Muscle of back (tissue), 13 donors: Measurements from ENCODE around the gene CSH2. TPM values are rescaled to one million over a fixed set of nuclear protein-coding genes. Genes with fewer than 3 reads are reported as not detected.
"Not testable (repeated sequence)": the region's sequence is repeated elsewhere in the genome, so short reads cannot be mapped to it uniquely, and the experiment has no call there.

Source experiments
- DNase-seq, 3 donors: peaks; one replicate each; pipeline versions ENCODE4 v3.0.0 to v3.0.0-alpha.2; 2013
- long read RNA-seq, 9 donors: transcript quantifications; one replicate each; lab custom pipeline, GENCODE V29; 2026
- polyA plus RNA-seq, 10 donors: library from polyadenylated mRNA; unstranded; fragments of 120-200 nt; gene quantifications; one replicate each; pipeline ENCODE4 v1.2.1, GENCODE V29; 2013; ENCODE audit not compliant: insufficient read length in 10 of 10

The CSH2 gene
- polyA plus RNA-seq, result 10 to 100 TPM in 2 of 10 donors, 1 to 10 TPM in 7, not detected in 1; 1.2 to 27.5 (median 5.8) TPM
- long read RNA-seq, donor 1, partial matches to known transcripts, result 0 of 5 reads
- long read RNA-seq, donor 1, other reads (novel, unspliced or antisense), result 0 of 5 reads
- long read RNA-seq, donor 2, result 0 reads
- long read RNA-seq, donor 3, result 0 reads
- long read RNA-seq, donor 4, transcript CSH2-203 (5 exons, 920 nt), result major isoform, 37 of 49 reads
- long read RNA-seq, donor 4, partial matches to known transcripts, result 0 of 49 reads
- long read RNA-seq, donor 4, other reads (novel, unspliced or antisense), result 0 of 49 reads
- long read RNA-seq, donor 5, partial matches to known transcripts, result 0 of 1 reads
- long read RNA-seq, donor 5, other reads (novel, unspliced or antisense), result 0 of 1 reads
- long read RNA-seq, donor 6, transcript CSH2-203 (5 exons, 920 nt), result major isoform, 5 of 6 reads
- long read RNA-seq, donor 6, partial matches to known transcripts, result 0 of 6 reads
- long read RNA-seq, donor 6, other reads (novel, unspliced or antisense), result 0 of 6 reads
- long read RNA-seq, donor 7, result 0 reads
- long read RNA-seq, donor 8, transcript CSH2-203 (5 exons, 920 nt), result major isoform, 34 of 39 reads
- long read RNA-seq, donor 8, partial matches to known transcripts, result 0 of 39 reads
- long read RNA-seq, donor 8, other reads (novel, unspliced or antisense), result 0 of 39 reads
- long read RNA-seq, donor 9, partial matches to known transcripts, result 0 of 3 reads
- long read RNA-seq, donor 9, other reads (novel, unspliced or antisense), result 0 of 3 reads

DNA sequence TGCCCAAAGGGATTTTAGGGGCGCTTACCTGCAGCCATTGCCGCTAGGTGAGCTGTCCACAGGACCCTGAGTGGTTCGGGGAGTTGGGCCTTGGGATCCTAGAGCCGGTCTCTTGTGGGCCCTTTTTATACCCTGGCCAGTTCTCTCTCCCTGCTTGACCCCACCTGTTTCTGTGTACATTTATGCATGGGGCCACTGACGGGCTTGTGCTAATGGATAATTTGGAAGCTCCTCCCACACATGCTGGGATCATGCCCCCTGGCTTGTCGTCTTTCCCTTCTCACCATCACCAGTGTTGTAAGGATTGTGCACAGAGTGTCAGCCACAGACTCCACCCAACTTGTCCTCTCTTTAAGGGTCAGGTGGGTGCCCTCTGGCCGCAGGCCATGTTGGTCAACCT, at the start of gene CSH2:
Gene CSH2, minus strand, starts transcription at position 101 of the 400 bp plus-strand sequence. Its CDS starts 63 bp downstream, at position 38.
- not testable (repeated sequence) for DNase-seq

DNA sequence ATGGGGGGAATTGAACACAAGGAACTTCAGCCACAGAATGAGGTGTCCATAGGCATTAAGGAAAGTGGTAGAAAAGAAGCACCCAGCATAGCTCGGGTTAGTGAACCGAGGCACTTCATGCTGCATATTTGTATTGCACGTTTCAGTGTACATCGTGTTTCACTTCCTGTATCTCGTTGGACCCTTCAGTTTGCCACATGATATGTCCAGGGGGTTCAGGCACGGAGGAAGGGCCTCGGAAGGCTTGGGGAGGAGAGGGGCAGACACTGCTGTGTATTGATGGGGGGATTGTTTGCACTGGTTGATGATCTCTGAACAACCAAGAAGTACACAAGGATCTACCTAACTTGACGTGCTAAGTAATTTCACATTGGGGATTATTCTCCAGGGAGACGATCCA, 48.9 kb upstream of the CSH2 start:
- not testable (repeated sequence) for DNase-seq

DNA sequence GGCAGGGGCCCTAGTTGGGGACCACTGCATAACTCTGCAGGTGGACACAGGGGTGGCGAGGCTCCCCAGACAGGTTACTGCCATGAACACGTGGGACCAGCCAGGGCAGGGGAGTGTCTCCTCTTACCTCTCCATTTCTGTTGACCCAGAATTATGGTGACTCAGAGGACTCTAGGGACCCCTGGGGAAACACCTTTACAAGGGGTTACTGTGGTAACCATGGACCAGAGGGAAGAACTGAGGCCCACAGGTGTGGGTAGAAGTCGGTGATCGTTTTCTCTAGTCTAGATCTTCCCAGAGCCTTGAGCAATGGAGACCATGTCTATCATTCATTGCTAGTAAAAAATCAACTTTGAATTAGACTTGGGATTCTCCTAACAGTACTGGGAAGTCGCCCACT, 47.3 kb upstream of the CSH2 start:
- DNase-seq, result not testable (repeated sequence)

DNA sequence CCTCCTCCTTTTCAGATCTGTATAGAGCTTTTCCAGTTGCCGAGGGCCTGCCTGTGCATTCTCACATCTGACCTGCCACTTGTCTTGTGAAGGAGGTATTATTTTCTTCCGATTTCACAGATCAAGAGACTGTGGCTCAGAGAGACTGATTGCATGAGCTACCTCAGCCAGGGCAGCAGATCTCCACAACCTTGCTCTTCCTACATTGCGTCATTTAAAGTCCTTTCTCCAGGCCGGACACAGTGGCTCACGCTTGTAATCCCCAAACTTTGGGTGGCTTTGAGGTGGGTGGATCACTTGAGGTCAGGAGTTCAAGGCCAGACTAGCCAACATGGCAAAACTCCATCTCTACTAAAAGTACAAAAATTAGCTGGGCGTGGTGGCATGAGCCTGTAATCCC, 46.6 kb upstream of the CSH2 start:
- not testable (repeated sequence) for DNase-seq

DNA sequence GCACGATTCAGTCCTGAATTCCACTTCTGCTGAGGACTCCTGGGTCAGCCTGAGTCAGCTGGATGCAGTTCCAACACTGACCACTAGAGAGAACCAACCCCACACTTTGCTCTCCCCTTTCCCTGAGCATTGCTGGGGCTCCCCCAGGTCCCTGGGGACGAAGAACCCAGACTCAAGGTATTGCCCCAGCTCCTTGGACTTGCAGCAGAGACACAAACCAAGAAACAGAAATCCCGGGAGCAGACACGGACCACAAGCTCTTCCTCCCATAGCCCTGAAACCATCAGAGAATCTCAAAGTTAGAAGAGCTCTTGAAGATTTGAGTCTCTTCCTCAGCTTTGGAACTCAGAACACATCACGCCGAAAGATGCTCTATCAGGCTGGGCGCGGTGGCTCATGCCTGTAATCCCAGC, 45.8 kb upstream of the CSH2 start:
- peak; percentile 32 to 72 (median 49) for DNase-seq

DNA sequence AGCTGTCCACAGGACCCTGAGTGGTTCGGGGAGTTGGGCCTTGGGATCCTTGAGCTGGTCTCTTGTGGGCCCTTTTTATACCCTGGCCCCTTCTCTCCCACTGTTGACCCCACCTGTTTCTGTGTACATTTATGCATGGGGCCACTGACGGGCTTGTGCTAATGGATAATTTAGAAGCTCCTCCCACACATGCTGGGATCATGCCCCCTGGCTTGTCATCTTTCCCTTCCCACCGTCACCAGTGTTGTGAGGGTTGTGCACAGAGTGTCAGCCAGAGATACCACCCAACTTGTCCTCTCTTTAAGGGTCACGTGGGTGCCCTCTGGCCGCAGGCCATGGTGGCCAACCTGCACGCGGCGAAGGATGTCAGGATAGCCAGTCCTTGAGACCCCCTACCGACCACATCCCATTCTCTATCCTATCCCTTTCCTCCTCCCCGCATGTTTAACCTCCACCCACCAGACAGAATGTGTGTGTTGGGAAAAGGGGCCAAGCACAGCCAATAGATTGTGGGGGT, 45.4 kb upstream of the CSH2 start, which contains the start of gene GH1:
Gene GH1, minus strand, starts transcription at position 51 of the 517 bp plus-strand sequence. CDS start 63 bp downstream, outside the sequence.
- not testable (repeated sequence) for DNase-seq

DNA sequence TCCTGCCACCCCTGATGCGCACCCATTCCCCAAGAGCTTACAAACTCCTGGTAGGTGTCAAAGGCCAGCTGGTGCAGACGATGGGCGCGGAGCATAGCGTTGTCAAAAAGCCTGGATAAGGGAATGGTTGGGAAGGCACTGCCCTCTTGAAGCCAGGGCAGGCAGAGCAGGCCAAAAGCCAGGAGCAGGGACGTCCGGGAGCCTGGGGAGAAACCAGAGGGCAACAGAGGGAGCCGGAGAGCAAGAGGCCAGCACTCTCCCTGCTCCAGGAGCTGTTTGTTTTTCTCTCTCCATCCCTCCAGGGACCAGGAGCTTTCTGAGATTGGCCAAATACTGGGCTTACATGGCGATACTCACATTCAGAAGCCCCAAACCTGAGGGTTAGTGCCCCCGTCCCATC, 44.8 kb upstream of the CSH2 start:
- no peak for DNase-seq

DNA sequence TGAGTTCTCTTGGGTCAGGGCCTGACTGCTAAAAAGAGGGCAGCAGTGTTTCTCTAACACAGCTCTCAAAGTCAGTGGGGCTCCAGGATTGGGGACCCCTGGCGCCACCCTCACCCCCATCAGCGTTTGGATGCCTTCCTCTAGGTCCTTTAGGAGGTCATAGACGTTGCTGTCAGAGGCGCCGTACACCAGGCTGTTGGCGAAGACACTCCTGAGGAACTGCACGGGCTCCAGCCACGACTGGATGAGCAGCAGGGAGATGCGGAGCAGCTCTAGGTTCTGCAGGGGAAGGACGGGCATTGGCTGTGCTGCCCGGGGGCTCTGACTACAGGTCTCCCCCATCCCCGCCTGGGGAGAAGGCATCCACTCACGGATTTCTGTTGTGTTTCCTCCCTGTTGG, 44.2 kb upstream of the CSH2 start:
- DNase-seq, result no peak

DNA sequence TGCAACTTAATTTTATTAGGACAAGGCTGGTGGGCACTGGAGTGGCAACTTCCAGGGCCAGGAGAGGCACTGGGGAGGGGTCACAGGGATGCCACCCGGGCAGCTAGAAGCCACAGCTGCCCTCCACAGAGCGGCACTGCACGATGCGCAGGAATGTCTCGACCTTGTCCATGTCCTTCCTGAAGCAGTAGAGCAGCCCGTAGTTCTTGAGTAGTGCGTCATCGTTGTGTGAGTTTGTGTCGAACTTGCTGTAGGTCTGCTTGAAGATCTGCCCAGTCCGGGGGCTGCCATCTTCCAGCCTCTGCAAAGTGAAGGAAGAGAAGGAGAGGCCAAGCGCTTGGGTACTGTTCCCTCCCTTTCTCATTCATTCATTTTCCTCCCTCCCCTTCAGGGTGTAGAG, 43.7 kb upstream of the CSH2 start:
- DNase-seq, result not testable (repeated sequence)

DNA sequence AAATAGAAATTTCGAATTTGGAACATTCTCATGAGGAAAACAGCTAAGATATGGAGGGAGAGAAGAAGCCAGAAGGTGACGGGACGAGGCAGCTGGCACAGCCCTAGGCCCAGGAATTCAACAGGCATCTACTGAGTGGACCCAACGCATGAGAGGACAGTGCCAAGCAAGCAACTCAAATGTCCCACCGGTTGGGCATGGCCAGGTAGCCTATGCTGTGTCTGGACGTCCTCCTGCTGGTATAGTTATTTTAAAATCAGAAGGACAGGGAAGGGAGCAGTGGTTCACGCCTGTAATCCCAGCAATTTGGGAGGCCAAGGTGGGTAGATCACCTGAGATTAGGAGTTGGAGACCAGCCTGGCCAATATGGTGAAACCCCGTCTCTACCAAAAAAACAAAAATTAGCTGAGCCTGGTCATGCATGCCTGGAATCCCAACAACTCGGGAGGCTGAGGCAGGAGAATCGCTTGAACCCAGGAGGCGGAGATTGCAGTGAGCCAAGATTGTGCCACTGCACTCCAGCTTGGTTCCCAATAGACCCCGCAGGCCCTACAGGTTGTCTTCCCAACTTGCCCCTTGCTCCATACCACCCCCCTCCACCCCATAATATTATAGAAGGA, 43.2 kb upstream of the CSH2 start:
- no peak for DNase-seq

DNA sequence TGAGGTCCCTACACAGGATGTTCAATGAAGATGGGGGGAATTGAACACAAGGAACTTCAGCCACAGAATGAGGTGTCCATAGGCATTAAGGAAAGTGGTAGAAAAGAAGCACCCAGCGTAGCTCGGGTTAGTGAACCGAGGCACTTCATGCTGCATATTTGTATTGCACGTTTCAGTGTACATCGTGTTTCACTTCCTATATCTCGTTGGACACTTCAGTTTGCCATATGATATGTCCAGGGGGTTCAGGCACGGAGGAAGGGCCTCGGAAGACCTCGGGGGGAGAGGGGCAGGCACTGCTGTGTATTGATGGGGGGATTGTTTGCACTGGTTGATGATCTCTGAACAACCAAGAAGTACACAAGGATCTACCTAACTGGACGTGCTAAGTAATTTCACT, 42.3 kb upstream of the CSH2 start:
- not testable (repeated sequence) for DNase-seq

DNA sequence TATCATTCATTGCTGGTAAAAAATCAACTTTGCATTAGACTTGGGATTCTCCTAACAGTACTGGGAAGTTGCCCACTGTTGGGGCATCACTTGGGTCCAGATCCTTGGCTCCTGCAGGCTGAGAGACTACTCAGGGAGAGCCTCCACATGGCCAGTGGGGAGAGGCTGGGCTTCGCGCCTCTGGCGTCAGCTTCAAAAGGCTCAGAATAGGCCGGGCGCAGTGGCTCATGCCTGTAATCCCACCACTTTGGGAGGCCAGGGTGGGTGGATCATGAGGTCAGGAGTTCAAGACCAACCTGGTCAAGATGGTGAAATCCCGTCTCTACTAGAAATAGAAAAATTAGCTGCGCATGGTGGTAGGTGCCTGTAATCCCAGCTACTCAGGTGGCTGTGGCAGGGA, 41.0 kb upstream of the CSH2 start:
- DNase-seq, result no peak

DNA sequence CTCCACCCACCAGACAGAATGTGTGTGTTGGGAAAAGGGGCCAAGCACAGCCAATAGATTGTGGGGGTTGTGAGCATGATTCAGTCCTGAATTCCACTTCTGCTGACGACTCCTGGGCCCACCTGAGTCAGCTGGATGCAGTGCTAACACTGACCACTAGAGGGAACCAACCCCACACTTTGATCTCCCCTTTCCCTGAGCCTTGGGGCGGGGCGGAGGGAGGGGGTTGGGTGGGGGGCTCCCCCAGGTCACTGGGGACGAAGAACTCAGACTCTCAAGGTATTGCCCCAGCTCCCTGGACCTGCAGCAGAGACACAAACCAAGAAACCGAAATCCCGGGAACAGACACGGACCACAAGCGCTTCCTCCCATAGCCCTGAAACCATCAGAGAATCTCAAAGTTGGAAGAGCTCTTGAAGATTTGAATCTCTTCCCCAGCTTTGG, 38.2 kb upstream of the CSH2 start:
- no peak for DNase-seq

DNA sequence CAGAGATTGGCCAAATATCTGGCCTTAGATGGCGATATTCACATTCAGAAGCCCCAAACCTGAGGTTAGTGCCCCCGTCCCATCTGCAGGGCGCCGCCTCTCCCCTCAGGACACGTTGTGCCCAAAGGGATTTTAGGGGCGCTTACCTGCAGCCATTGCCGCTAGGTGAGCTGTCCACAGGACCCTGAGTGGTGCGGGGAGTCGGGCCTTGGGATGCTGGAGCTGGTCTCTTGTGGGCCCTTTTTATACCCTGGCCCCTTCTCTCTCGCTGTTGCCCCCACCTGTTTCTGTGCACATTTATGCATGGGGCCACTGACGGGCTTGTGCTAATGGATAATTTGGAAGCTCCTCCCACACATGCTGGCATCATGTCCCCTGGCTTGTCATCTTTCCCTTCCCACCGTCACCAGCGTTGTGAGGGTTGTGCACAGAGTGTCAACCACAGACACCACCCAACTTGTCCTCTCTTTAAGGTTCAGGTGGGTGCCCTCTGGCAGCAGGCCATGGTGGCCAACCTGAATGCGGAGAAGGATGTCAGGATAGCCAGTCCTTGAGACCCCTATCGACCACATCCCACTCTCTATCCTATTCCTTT, 37.7 kb upstream of the CSH2 start, which contains the start of gene CSHL1:
Gene CSHL1, minus strand, starts transcription at position 218 of the 595 bp plus-strand sequence. Its CDS starts 62 bp downstream, at position 156.
- no peak for DNase-seq

DNA sequence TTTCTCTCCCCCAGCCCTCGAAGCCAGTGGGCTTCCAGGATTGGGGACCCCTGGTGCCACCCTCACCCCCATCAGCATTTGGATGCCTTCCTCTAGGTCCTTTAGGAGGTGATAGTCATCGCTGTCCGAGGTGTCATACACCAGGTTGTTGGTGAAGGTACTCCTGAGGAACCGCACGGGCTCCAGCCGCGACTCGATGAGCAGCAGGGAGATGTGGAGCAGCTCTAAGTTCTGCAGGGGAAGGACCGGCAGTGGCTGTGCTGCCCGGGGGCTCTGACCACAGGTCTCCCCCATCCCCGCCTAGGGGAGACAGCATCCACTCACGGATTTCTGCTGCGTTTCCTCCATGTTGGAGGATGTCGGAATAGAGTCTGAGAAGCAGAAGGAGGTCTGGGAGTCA, 36.6 kb upstream of the CSH2 start:
- DNase-seq, result no peak

DNA sequence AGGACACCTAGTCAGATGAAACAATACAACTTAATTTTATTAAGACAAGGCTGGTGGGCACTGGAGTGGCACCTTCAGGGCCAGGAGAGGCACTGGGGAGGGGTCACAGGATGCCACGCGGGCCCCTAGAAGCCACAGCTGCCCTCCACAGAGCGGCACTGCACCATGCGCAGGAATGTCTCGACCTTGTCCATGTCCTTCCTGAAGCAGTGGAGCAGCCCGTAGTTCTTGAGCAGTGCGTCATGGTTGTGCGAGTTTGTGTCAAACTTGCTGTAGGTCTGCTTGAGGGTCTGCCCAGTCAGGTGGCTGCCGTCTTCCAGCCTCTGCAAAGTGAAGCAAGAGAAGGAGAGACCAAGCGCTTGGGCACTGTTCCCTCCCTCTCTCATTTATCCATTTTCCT, 36.1 kb upstream of the CSH2 start:
- DNase-seq, result not testable (repeated sequence)

DNA sequence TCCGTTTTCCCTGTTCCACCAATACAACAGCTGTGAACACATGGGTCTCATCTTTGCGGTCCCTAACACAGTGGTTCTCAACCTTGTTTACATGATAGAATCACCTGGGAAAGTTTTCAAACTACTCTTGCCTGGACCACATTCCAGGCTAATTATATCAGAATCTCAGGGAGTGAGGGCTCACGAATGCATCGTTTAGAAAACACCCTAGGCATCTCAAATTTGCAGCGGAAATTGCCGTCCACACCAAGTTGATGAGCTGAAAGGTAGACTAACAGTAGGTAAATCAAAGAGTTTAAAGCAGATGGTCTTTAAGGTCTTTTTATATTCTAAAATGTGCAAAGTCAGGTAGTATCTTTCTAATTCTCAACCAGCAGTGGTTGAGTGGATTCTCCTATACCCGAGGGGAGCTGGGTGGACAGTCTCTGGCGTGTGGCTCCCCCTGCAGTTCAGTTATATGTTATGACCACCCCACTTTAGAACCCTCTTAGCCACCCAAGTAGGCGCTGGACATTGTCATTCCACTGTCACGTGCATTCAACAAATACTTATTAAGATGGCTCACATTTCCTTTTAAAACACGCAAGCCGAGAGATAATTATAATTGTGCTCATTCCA, 33.8 kb upstream of the CSH2 start:
- DNase-seq, result not testable (repeated sequence)

DNA sequence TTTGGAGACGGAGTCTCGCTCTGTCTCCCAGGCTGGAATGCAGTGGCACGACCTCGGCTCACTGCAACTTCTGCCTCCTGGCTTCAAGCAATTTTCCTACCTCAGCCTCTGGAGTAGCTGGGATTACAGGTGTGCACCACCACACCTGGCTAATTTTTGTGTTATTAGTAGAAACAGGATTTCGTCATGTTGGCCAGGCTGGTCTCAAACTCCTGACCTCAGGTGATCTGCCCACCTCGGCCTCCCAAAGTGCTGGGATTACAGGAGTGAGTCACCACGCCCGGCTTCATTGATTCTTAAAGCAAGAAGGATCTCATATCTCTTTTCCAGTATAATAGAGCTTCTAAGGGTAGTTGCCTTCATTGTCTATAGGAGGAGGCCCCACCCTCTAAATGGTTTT, 31.3 kb upstream of the CSH2 start:
- DNase-seq, result not testable (repeated sequence)

DNA sequence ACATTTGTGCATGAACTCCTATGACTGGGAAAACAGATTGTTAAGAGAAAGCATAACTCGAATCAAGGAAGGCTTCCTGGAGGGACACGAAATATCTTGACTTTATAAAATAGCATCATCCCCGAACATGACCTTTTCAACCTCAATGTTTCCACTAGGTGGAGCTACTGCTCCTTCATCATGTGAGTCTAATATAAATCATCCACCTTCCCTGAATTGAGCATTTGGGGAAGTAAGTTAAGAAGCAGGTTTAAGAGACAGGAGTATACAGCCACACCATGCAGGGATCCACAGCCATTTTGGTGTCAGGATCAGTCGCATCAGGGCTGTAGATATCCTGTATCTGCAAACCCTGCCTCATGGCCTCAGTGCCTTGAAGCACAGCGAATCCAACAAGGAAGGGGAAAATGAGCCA, 30.3 kb upstream of the CSH2 start:
- not testable (repeated sequence) for DNase-seq

DNA sequence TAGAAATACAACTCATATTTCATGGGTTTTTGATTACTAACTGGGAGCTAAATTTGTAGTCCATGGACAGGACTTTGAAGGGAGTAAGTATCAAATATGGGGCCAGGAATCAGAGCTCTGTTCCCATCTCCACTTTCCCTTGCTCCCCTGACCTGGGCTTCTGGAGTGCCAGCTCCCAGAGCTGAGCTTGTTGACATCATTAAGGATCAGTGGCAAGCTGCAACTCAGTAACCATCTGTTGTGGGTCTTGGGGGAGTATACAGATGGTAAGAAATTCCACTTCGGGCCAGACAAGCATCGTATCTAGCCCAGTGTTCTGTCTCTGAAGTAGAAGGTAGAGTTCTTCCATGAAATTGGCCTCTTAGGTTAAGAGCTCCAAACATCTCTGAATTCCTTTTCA, 28.5 kb upstream of the CSH2 start:
- DNase-seq, result not testable (repeated sequence)
